Neural progenitor cell (in vitro differentiated cells): ENCODE measurements around the gene ST8SIA3. TPM values are rescaled to one million over a fixed set of nuclear protein-coding genes. Genes with fewer than 3 reads are reported as not detected.

ENCODE experiments used
- DNase-seq: peaks from one replicate; pipeline ENCODE4 v3.0.0-alpha.2; 2016; ENCODE audit warnings: low spot score
- H2AFZ ChIP-seq: fragments of 200-600 bp; sonication (generic); replicated peaks from 2 replicates; pipeline ENCODE4 v1.6.1; 2016; ENCODE audit warnings: antibody characterized with exemption
- H3F3A ChIP-seq: fragments of 200-600 bp; sonication (generic); 2 replicates; pipeline ENCODE4 v1.6.1; 2016; ENCODE audit warnings: antibody characterized with exemption, low read depth
- H3K27ac ChIP-seq: fragments of 200-600 bp; sonication (generic); 2 replicates; pipeline ENCODE4 v1.5.1; 2016; ENCODE audit warnings: mild to moderate bottlenecking
- H3K27me3 ChIP-seq: fragments of 200-600 bp; sonication (generic); 2 replicates; pipeline ENCODE4 v1.6.1; 2016; ENCODE audit warnings: mild to moderate bottlenecking, moderate library complexity
- H3K36me3 ChIP-seq: fragments of 200-600 bp; sonication (generic); 2 replicates; pipeline ENCODE4 v1.5.1; 2016
- H3K4me1 ChIP-seq: fragments of 200-600 bp; sonication (generic); 2 replicates; pipeline ENCODE4 v1.6.1; 2016; ENCODE audit warnings: mixed run types
- H3K4me2 ChIP-seq: fragments of 200-600 bp; sonication (generic); 2 replicates; pipeline ENCODE4 v1.6.1; 2016
- H3K4me3 ChIP-seq: fragments of 200-600 bp; sonication (generic); 2 replicates; pipeline ENCODE4 v1.5.1; 2016
- H3K79me2 ChIP-seq: fragments of 200-600 bp; sonication (generic); 2 replicates; pipeline ENCODE4 v1.6.1; 2016; ENCODE audit warnings: low read depth
- H3K9ac ChIP-seq: fragments of 200-600 bp; sonication (generic); 2 replicates; pipeline ENCODE4 v1.6.1; 2016
- H3K9me3 ChIP-seq: fragments of 200-600 bp; sonication (generic); 2 replicates; pipeline ENCODE4 v1.5.1; 2016; ENCODE audit warnings: low read depth
- H4K20me1 ChIP-seq: fragments of 200-600 bp; sonication (generic); 2 replicates; pipeline ENCODE4 v1.6.1; 2016; ENCODE audit warnings: low read depth
- H3K27ac Mint-ChIP-seq: 3 replicates; pipeline ENCODE4 v1.8.0; 2021; ENCODE audit warnings: mixed read lengths
- H3K27me3 Mint-ChIP-seq: 2 replicates; pipeline ENCODE4 v1.8.0; 2022; ENCODE audit warnings: low read depth, mild to moderate bottlenecking, inconsistent platforms, moderate library complexity, mixed read lengths; ENCODE audit not compliant: insufficient read depth
- H3K36me3 Mint-ChIP-seq: 3 replicates; pipeline ENCODE4 v1.8.0; 2021; ENCODE audit warnings: mixed read lengths
- H3K4me1 Mint-ChIP-seq: 3 replicates; pipeline ENCODE4 v1.8.0; 2021; ENCODE audit warnings: mixed read lengths
- H3K4me3 Mint-ChIP-seq: 3 replicates; pipeline ENCODE4 v1.8.0; 2021; ENCODE audit warnings: mild to moderate bottlenecking, moderate library complexity, mixed read lengths
- H3K9me3 Mint-ChIP-seq: 3 replicates; pipeline ENCODE4 v1.8.0; 2020; ENCODE audit warnings: mixed read lengths
- CTCF ChIP-seq: fragments of 200-600 bp; sonication (generic); IDR thresholded peaks from 2 replicates; pipeline ENCODE4 v1.5.1; 2017; ENCODE audit warnings: antibody characterized with exemption, mild to moderate bottlenecking
- EZH2 ChIP-seq: fragments of 200-600 bp; sonication (generic); IDR thresholded peaks from 2 replicates; pipeline ENCODE4 v1.6.1; 2017; ENCODE audit warnings: antibody characterized with exemption, mild to moderate bottlenecking, moderate library complexity
- EZH2phosphoT487 ChIP-seq: fragments of 200-600 bp; sonication (generic); IDR thresholded peaks from 2 replicates; pipeline ENCODE4 v1.6.1; 2017; ENCODE audit warnings: antibody characterized with exemption
- total RNA-seq: library from RNA; depleted of rRNA; stranded (reverse); fragments of >200 nt; gene quantifications from 2 replicates; pipeline ENCODE4 v1.2.3, GENCODE V29; 2015; ENCODE audit warnings: low replicate concordance

Gene ST8SIA3
- 0.65 and 1.2 TPM in 2 replicates for total RNA-seq

- no peaks in the 10 kb centered on the region for H3K36me3 ChIP-seq
- Mint-ChIP-seq H3K4me1 (peaks cover 10% of the 10 kb centered on the region), H3K4me3 (peak within 1 kb of the TSS; percentile 90), H3K36me3 (no peaks in the 10 kb centered on the region), H3K27me3 (peaks cover 46% of the 10 kb centered on the region), H3K27ac (no peak within 1 kb of the TSS), H3K9me3 (peaks cover 2% of the 10 kb centered on the region)
- no peaks in the 10 kb centered on the region for H3K9me3 ChIP-seq
- peak within 1 kb of the TSS; percentile 86 for H2AFZ ChIP-seq
- no peak within 1 kb of the TSS for H3K27ac ChIP-seq
- H3F3A ChIP-seq: peaks cover 19% of the 10 kb centered on the region
- peak within 1 kb of the TSS; percentile 65 for H3K4me3 ChIP-seq
- peaks cover 4% of the 10 kb centered on the region for H3K4me1 ChIP-seq
- H4K20me1 ChIP-seq: no peaks in the 10 kb centered on the region
- no peaks in the 10 kb centered on the region for H3K79me2 ChIP-seq
- H3K9ac ChIP-seq: no peak within 1 kb of the TSS
- H3K4me2 ChIP-seq: peak within 1 kb of the TSS; percentile 98
- TF ChIP-seq EZH2phosphoT487: no peak
- TF ChIP-seq CTCF: no peak
- TF ChIP-seq EZH2: no peak
- H3K27me3 ChIP-seq: peaks cover 53% of the 10 kb centered on the region
- DNase-seq: peak; percentile 47
These were observed at the start of gene ST8SIA3 for GRCh38 chr18:57352271-57352701. ST8SIA3 (plus strand) TSS chr18:57352557; CDS start chr18:57352847, 290 bp downstream.

GRCh38 chr18:57311472-57311871, 40.9 kb upstream of the ST8SIA3 start:
- H4K20me1 ChIP-seq: no peaks in the 10 kb centered on the region
- H3K4me2 ChIP-seq: no peak overlapping the region
- H2AFZ ChIP-seq: no peak overlapping the region
- H3F3A ChIP-seq: no peaks in the 10 kb centered on the region
- TF ChIP-seq EZH2phosphoT487: no peak
- TF ChIP-seq CTCF: no peak
- no peak for TF ChIP-seq EZH2
- H3K9me3 Mint-ChIP-seq: no peaks in the 10 kb centered on the region
- H3K4me1 ChIP-seq: no peaks in the 10 kb centered on the region
- DNase-seq: no peak
- H3K4me3 Mint-ChIP-seq: no peak overlapping the region
- no peaks in the 10 kb centered on the region for H3K36me3 Mint-ChIP-seq
- no peaks in the 10 kb centered on the region for H3K36me3 ChIP-seq
- H3K9ac ChIP-seq: no peak overlapping the region
- H3K27me3 ChIP-seq: peaks cover 4% of the 10 kb centered on the region
- H3K79me2 ChIP-seq: no peaks in the 10 kb centered on the region
- H3K4me3 ChIP-seq: no peak overlapping the region
- H3K9me3 ChIP-seq: no peaks in the 10 kb centered on the region
- H3K27ac ChIP-seq: no peak overlapping the region
- H3K27me3 Mint-ChIP-seq: no peaks in the 10 kb centered on the region
- H3K4me1 Mint-ChIP-seq: no peaks in the 10 kb centered on the region
- no peak overlapping the region for H3K27ac Mint-ChIP-seq

GRCh38 chr18:57312346-57313144, 39.8 kb upstream of the ST8SIA3 start:
- Mint-ChIP-seq H3K4me3 (no peak overlapping the region), H3K36me3 (no peaks in the 10 kb centered on the region), H3K4me1 (no peaks in the 10 kb centered on the region), H3K27ac (no peak overlapping the region), H3K9me3 (no peaks in the 10 kb centered on the region), H3K27me3 (no peaks in the 10 kb centered on the region)
- no peak overlapping the region for H3K9ac ChIP-seq
- peaks cover 11% of the 10 kb centered on the region for H3K27me3 ChIP-seq
- no peaks in the 10 kb centered on the region for H3K36me3 ChIP-seq
- no peak overlapping the region for H3K4me3 ChIP-seq
- TF ChIP-seq EZH2 (no peak), EZH2phosphoT487 (no peak), CTCF (no peak)
- no peak overlapping the region for H3K4me2 ChIP-seq
- H3K27ac ChIP-seq: no peak overlapping the region
- no peaks in the 10 kb centered on the region for H3F3A ChIP-seq
- H3K4me1 ChIP-seq: no peaks in the 10 kb centered on the region
- DNase-seq: no peak
- no peaks in the 10 kb centered on the region for H3K79me2 ChIP-seq
- H4K20me1 ChIP-seq: no peaks in the 10 kb centered on the region
- no peaks in the 10 kb centered on the region for H3K9me3 ChIP-seq
- H2AFZ ChIP-seq: no peak overlapping the region
